ENCODE results near the gene WEE2. TPM values are rescaled to one million over a fixed set of nuclear protein-coding genes. Genes with fewer than 3 reads are reported as not detected.
"Not testable (repeated sequence)": the region's sequence is repeated elsewhere in the genome, so short reads cannot be mapped to it uniquely, and the experiment has no call there.

The WEE2 gene
- total and polyA plus RNA-seq, 8 donors: 0.02 to 0.19 (median 0.12) TPM; not detected in 5

GRCh38 chr7:141752634-141753033, 44.5 kb downstream of the WEE2 start:
- Histone ChIP-seq H3K4me1 (no peaks in the 10 kb centered on the region), H3K4me3 (no peak overlapping the region), H3K27me3 (no peaks in the 10 kb centered on the region), H3K36me3 (peaks cover 12 to 50% (median 32%) of the 10 kb centered on the region in 3 donors), H3K27ac (no peak overlapping the region), H3K9me3 (no peaks in the 10 kb centered on the region)
- WGBS, 2 donors: 97 to 99% methylated on average over 13 of the region's 13 CpGs
- FAIRE-seq (no peak), ATAC-seq (no peak), DNase-seq (no peak)
- TF ChIP-seq, protein P1, sequence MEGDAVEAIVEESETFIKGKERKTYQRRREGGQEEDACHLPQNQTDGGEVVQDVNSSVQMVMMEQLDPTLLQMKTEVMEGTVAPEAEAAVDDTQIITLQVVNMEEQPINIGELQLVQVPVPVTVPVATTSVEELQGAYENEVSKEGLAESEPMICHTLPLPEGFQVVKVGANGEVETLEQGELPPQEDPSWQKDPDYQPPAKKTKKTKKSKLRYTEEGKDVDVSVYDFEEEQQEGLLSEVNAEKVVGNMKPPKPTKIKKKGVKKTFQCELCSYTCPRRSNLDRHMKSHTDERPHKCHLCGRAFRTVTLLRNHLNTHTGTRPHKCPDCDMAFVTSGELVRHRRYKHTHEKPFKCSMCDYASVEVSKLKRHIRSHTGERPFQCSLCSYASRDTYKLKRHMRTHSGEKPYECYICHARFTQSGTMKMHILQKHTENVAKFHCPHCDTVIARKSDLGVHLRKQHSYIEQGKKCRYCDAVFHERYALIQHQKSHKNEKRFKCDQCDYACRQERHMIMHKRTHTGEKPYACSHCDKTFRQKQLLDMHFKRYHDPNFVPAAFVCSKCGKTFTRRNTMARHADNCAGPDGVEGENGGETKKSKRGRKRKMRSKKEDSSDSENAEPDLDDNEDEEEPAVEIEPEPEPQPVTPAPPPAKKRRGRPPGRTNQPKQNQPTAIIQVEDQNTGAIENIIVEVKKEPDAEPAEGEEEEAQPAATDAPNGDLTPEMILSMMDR (IDR thresholded peaks at IDR 0.05): no peak
- intact Hi-C loops (cut with DNase I): no loop called here

GRCh38 chr7:141754939-141755338, 46.8 kb downstream of the WEE2 start:
- Histone ChIP-seq H3K9me3 (no peaks in the 10 kb centered on the region), H3K4me1 (no peaks in the 10 kb centered on the region), H3K4me3 (no peak overlapping the region), H3K27ac (no peak overlapping the region), H3K27me3 (no peaks in the 10 kb centered on the region), H3K36me3 (peaks cover 12 to 39% (median 23%) of the 10 kb centered on the region in 3 donors)
- 87 to 88% methylated on average over 6 of the region's 6 CpGs for WGBS, 2 donors
- ATAC-seq: peak in 2 of 4 donors; percentile 48 to 55
- intact Hi-C loops (cut with DNase I): no loop called here
- TF ChIP-seq, protein P1 (IDR thresholded peaks at IDR 0.05): no peak
- DNase-seq: no peak
- no peak for FAIRE-seq

DNA sequence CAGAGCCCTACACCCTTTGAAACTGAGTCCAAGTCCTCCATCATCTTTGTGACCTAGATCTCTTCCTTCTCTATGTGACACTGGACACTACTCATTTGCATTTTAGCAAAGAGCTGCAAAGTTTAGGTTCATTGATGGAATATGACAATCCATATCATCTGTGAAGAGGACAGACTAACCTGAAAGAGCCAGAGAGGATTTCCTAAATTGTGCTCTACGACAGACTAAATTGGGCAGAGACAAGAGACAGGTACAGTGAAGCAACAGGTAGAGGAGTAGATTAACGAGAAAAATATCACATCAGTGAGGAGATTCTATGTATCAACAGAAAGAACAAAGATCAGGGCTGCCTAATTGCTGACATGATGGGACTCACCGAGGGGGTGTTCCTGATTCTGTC, 55.6 kb downstream of the WEE2 start, which contains the start of gene TAS2R3:
TAS2R3 (plus strand) TSS at position 301 of the 400 bp plus-strand sequence; CDS start at position 363, 62 bp downstream.
- no peaks in the 10 kb centered on the region for H3K4me1 ChIP-seq
- no peak for DNase-seq
- WGBS, 2 donors: 95 to 99% methylated on average over 3 of the region's 3 CpGs
- TF ChIP-seq, protein P1 (IDR thresholded peaks at IDR 0.05): no peak
- H3K27me3 ChIP-seq: no peaks in the 10 kb centered on the region
- no peak for ATAC-seq
- H3K27ac ChIP-seq: no peak within 1 kb of the TSS
- intact Hi-C loops (cut with DNase I): no loop called here
- no peak within 1 kb of the TSS for H3K4me3 ChIP-seq
- FAIRE-seq: no peak
- no peaks in the 10 kb centered on the region for H3K9me3 ChIP-seq
- H3K36me3 ChIP-seq: peaks cover 0 to 18% (median 0%) of the 10 kb centered on the region in 3 donors

DNA sequence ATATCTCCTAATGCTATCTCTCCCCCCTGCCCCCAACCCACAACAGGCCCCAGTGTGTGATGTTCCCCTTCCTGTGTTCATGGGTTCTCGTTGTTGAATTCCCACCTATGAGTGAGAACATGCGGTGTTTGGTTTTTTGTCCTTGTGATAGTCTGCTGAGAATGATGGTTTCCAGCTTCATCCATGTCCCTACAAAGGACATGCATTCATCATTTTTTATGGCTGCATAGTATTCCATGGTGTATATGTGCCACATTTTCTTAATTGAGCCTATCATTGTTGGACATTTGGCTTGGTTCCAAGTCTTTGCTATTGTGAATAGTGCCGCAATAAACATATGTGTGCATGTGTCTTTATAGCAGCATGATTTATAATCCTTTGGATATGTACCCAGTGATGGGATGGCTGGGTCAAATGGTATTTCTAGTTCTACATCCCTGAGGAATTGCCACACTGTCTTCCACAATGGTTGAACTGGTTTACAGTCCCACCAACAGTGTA, 62.0 kb downstream of the WEE2 start:
- H3K27me3 ChIP-seq; H3K4me3 ChIP-seq; FAIRE-seq; DNase-seq; H3K4me1 ChIP-seq; ATAC-seq; H3K27ac ChIP-seq; H3K36me3 ChIP-seq; H3K9me3 ChIP-seq; intact Hi-C loops (cut with DNase I): not testable (repeated sequence)
- 95 to 96% methylated on average over 3 of the region's 3 CpGs for WGBS, 2 donors

- 94 to 100% methylated on average over 1 of the region's 1 CpG for WGBS, 2 donors
Observed at GRCh38 chr7:141776374-141776773, 68.2 kb downstream of the WEE2 start, which contains the start of gene TAS2R4. Gene TAS2R4, plus strand, starts transcription at chr7:141776674. Its CDS starts 1,815 bp downstream, at chr7:141778489.

More at GRCh38 chr7:141776374-141776773, 68.2 kb downstream of the WEE2 start, which contains the start of gene TAS2R4:
- TF ChIP-seq, protein P1 (IDR thresholded peaks at IDR 0.05): no peak
- Histone ChIP-seq H3K9me3 (no peaks in the 10 kb centered on the region), H3K36me3 (no peaks in the 10 kb centered on the region), H3K27me3 (no peaks in the 10 kb centered on the region), H3K4me1 (no peaks in the 10 kb centered on the region), H3K4me3 (no peak within 1 kb of the TSS), H3K27ac (no peak within 1 kb of the TSS)
- DNase-seq (no peak), FAIRE-seq (no peak), ATAC-seq (no peak)
- intact Hi-C loops (cut with DNase I): no loop called here

Other genes starting within 250 kb of the WEE2 start
- gene AGK, start 156.9 kb upstream of the WEE2 start, total RNA-seq: 10 to 100 TPM in 3 of 6 donors, 1 to 10 TPM in 3; 7.0 to 13.6 (median 10.2) TPM
- 10 to 100 TPM in 1 of 2 donors, 1 to 10 TPM in 1; 5.6 to 10.8 TPM for gene AGK, start 156.9 kb upstream of the WEE2 start, polyA plus RNA-seq
- gene DENND11, start 6.2 kb upstream of the WEE2 start, total RNA-seq: 10 to 100 TPM; 15.0 to 24.3 (median 18.4) TPM
- gene DENND11, start 6.2 kb upstream of the WEE2 start, polyA plus RNA-seq: 10 to 100 TPM in 1 of 2 donors, 1 to 10 TPM in 1; 5.1 to 10.9 TPM
- gene SSBP1, start 30.0 kb downstream of the WEE2 start, total RNA-seq: 10 to 100 TPM; 28.5 to 52.3 (median 39.7) TPM
- gene SSBP1, start 30.0 kb downstream of the WEE2 start, polyA plus RNA-seq: 10 to 100 TPM; 67.7 to 88.8 TPM
- gene TAS2R3, start 55.7 kb downstream of the WEE2 start, total RNA-seq: 1 to 10 TPM in 4 of 6 donors, under 1 TPM in 2; 0.41 to 1.3 (median 1.2) TPM
- under 1 TPM; 0.16 to 0.42 TPM for gene TAS2R3, start 55.7 kb downstream of the WEE2 start, polyA plus RNA-seq
- under 1 TPM; 0.32 to 0.94 (median 0.75) TPM for gene TAS2R4, start 68.3 kb downstream of the WEE2 start, total RNA-seq
- gene TAS2R4, start 68.3 kb downstream of the WEE2 start, polyA plus RNA-seq: under 1 TPM; 0.31 to 0.76 TPM
- under 1 TPM; 0.22 to 0.74 (median 0.48) TPM for gene TAS2R5, start 81.9 kb downstream of the WEE2 start, total RNA-seq
- under 1 TPM; 0.65 to 0.87 TPM for gene TAS2R5, start 81.9 kb downstream of the WEE2 start, polyA plus RNA-seq
- not detected for gene PRSS37, start 133.1 kb downstream of the WEE2 start, total RNA-seq
- not detected for gene PRSS37, start 133.1 kb downstream of the WEE2 start, polyA plus RNA-seq
- not detected for gene OR9A4, start 208.0 kb downstream of the WEE2 start, total RNA-seq
- not detected for gene OR9A4, start 208.0 kb downstream of the WEE2 start, polyA plus RNA-seq
- gene CLEC5A, start 238.6 kb downstream of the WEE2 start, total RNA-seq: 1 to 10 TPM in 4 of 6 donors, under 1 TPM in 2; 0.14 to 5.3 (median 1.3) TPM
- under 1 TPM; 0.30 to 0.61 TPM for gene CLEC5A, start 238.6 kb downstream of the WEE2 start, polyA plus RNA-seq

All from pancreas (tissue), 10 donors.